HCT116 (cell line): ENCODE data around the gene MLC1. TPM values are rescaled to one million over a fixed set of nuclear protein-coding genes. Genes with fewer than 3 reads are reported as not detected.

ENCODE experiments used
- ATAC-seq: fragments of 200-7000 bp; cut with Tn5 transposase; 2 replicates; pipeline ENCODE4 v1.9.1; 2020; ENCODE audit warnings: mild to moderate bottlenecking, moderate library complexity
- BruUV-seq: library from RNA; stranded (reverse); fragments of 400-500 nt; replicated peaks from 2 replicates; lab custom pipeline; 2021; lab: Mats Ljungman, UMichigan
- CTCF ChIA-PET: fragments of 300-600 bp; sonication (Branson Sonifier 250); formaldehyde crosslinking; loops from one replicate; lab custom pipeline; 2021; ENCODE audit warnings: antibody characterized with exemption; lab: Charles Lee
- POLR2A ChIA-PET: fragments of 300-600, 350-600 bp; sonication (Branson Sonifier 250); formaldehyde crosslinking; loops from one replicate; lab custom pipeline; 2021; ENCODE audit warnings: antibody characterized with exemption; lab: Charles Lee
- RAD21 ChIA-PET, 2 experiments: fragments of 300-600 bp; sonication (Branson Sonifier 250); formaldehyde crosslinking; loops; one replicate each; lab custom pipeline; 2023; ENCODE audit warnings: low total read pairs in 2 of 2; ENCODE audit not compliant: uncharacterized antibody in 2 of 2, unreplicated experiment in 2 of 2, low non-redundant PET in 1 of 2; lab: Charles Lee
- DNase-seq: peaks from one replicate; pipeline ENCODE4 v3.0.0-alpha.2; 2010; ENCODE audit warnings: low read depth, low spot score
- H2AFZ ChIP-seq: fragments of 200-600 bp; shearing (Covaris generic), sonication (generic); 2 replicates; pipeline ENCODE4 v1.6.1; 2017; ENCODE audit warnings: low read depth, mixed run types, mixed read lengths, antibody characterized with exemption, low read length; ENCODE audit not compliant: poor library complexity, severe bottlenecking
- H3K27ac ChIP-seq: 2 replicates; pipeline ENCODE4 v1.5.1; 2012; ENCODE audit warnings: low read depth, low read length
- H3K27me3 ChIP-seq: fragments of 200-600 bp; sonication (generic); 2 replicates; pipeline ENCODE4 v1.6.1; 2016; ENCODE audit warnings: mixed run types, low read length, mixed read lengths; ENCODE audit not compliant: insufficient read depth
- H3K36me3 ChIP-seq, 2 experiments: fragments of 200-500 bp in 1 of 2; fragments of 200-600 bp in 1 of 2; sonication (Bioruptor generic) in 1 of 2; sonication (generic) in 1 of 2; 2 replicates each; pipeline versions ENCODE4 v1.5.1 to v1.6.1; 2014 to 2016; ENCODE audit warnings: low read length in 2 of 2, inconsistent platforms in 1 of 2, mixed read lengths in 1 of 2, mixed run types in 1 of 2; ENCODE audit not compliant: insufficient read depth in 2 of 2, control insufficient read depth in 1 of 2
- H3K4me1 ChIP-seq, 2 experiments: fragments of 200-600 bp in 1 of 2; sonication (generic) in 1 of 2; 2 replicates each; pipeline versions ENCODE4 v1.5.1 to v1.6.1; 2012 to 2017; ENCODE audit warnings: low read length in 2 of 2, inconsistent platforms in 1 of 2, mild to moderate bottlenecking in 1 of 2, mixed read lengths in 1 of 2, mixed run types in 1 of 2, moderate library complexity in 1 of 2; ENCODE audit not compliant: insufficient read depth in 2 of 2, control insufficient read depth in 1 of 2
- H3K4me2 ChIP-seq: fragments of 200-600 bp; sonication (generic); 2 replicates; pipeline ENCODE4 v1.6.1; 2017; ENCODE audit warnings: mixed run types, low read length, mixed read lengths
- H3K4me3 ChIP-seq, 2 experiments: fragments of 200-600 bp in 1 of 2; sonication (generic) in 1 of 2; replicated peaks in 1 of 2; 2 replicates each; pipeline ENCODE4 v1.5.1; 2011 to 2016; ENCODE audit warnings: low read length in 2 of 2, control low read depth in 1 of 2, low read depth in 1 of 2, mild to moderate bottlenecking in 1 of 2, mixed read lengths in 1 of 2, mixed run types in 1 of 2
- H3K79me2 ChIP-seq: fragments of 200-600 bp; sonication (generic); 2 replicates; pipeline ENCODE4 v1.6.1; 2017; ENCODE audit warnings: mild to moderate bottlenecking, mixed run types, low read length, moderate library complexity, mixed read lengths; ENCODE audit not compliant: insufficient read depth
- H3K9ac ChIP-seq: fragments of 200-600 bp; sonication (generic); 2 replicates; pipeline ENCODE4 v1.6.1; 2016; ENCODE audit warnings: low read length, mixed read lengths
- H3K9me2 ChIP-seq: fragments of 200-600 bp; sonication (generic), shearing (Covaris generic); 2 replicates; pipeline ENCODE4 v1.6.1; 2017; ENCODE audit warnings: mixed run types, mild to moderate bottlenecking, moderate library complexity; ENCODE audit not compliant: insufficient read depth
- H3K9me3 ChIP-seq, 2 experiments: fragments of 200-500 bp in 1 of 2; fragments of 200-600 bp in 1 of 2; sonication (Bioruptor generic) in 1 of 2; sonication (generic) in 1 of 2; 2 replicates each; pipeline ENCODE4 v1.6.1; 2014 to 2017; ENCODE audit warnings: low read length in 2 of 2, mixed read lengths in 2 of 2, inconsistent platforms in 1 of 2, low read depth in 1 of 2, mild to moderate bottlenecking in 1 of 2, mixed run types in 1 of 2, moderate library complexity in 1 of 2; ENCODE audit not compliant: control insufficient read depth in 1 of 2, insufficient read depth in 1 of 2
- H4K20me1 ChIP-seq: fragments of 200-600 bp; sonication (generic), shearing (Covaris generic); 2 replicates; pipeline ENCODE4 v1.6.1; 2017; ENCODE audit warnings: mixed run types, mild to moderate bottlenecking, moderate library complexity; ENCODE audit not compliant: insufficient read depth
- CTCF ChIP-seq, 3 experiments: fragments of 200-600 bp in 1 of 3; sonication (generic) in 1 of 3; IDR thresholded peaks in 2 of 3; conservative IDR thresholded peaks in 1 of 3; 2 replicates each; pipeline ENCODE4 v1.5.1; 2012 to 2017; ENCODE audit warnings: low read depth in 2 of 3, low read length in 2 of 3, antibody characterized with exemption in 1 of 3, borderline replicate concordance in 1 of 3, control low read depth in 1 of 3, mild to moderate bottlenecking in 1 of 3, mixed read lengths in 1 of 3, mixed run types in 1 of 3, moderate library complexity in 1 of 3; ENCODE audit not compliant: insufficient read depth in 1 of 3
- ELF1 ChIP-seq: IDR thresholded peaks from 2 replicates; pipeline ENCODE4 v1.6.1; 2012; ENCODE audit warnings: low read depth, borderline replicate concordance
- EZH2 ChIP-seq: fragments of 200-600 bp; sonication (generic); IDR thresholded peaks from 2 replicates; pipeline ENCODE4 v1.6.1; 2017; ENCODE audit warnings: antibody characterized with exemption, mixed run types
- EZH2phosphoT487 ChIP-seq: fragments of 200-600 bp; IDR thresholded peaks from 2 replicates; pipeline ENCODE4 v1.6.1; 2018; ENCODE audit warnings: antibody characterized with exemption, borderline replicate concordance
- POLR2A ChIP-seq: IDR thresholded peaks from 2 replicates; pipeline ENCODE4 v1.7.0; 2011; ENCODE audit warnings: borderline replicate concordance; ENCODE audit not compliant: insufficient read depth, insufficient read length; ENCODE audit errors: extremely low read depth
- REST ChIP-seq: IDR thresholded peaks from 2 replicates; pipeline ENCODE4 v1.6.1; 2012; ENCODE audit warnings: low read depth
- SP1 ChIP-seq: IDR thresholded peaks from 2 replicates; pipeline ENCODE4 v1.6.1; 2012; ENCODE audit warnings: low read depth
- SRF ChIP-seq: IDR thresholded peaks from 2 replicates; pipeline ENCODE4 v1.6.1; 2012; ENCODE audit warnings: low read depth
- TCF7L2 ChIP-seq: IDR thresholded peaks from 2 replicates; pipeline ENCODE4 v1.7.0; 2011; ENCODE audit warnings: borderline replicate concordance, inconsistent platforms; ENCODE audit not compliant: insufficient read depth, insufficient read length; ENCODE audit errors: extremely low read depth
- YY1 ChIP-seq: IDR thresholded peaks from 2 replicates; pipeline ENCODE4 v1.6.1; 2011; ENCODE audit warnings: low read length, low read depth, moderate library complexity, mild to moderate bottlenecking; ENCODE audit not compliant: insufficient replicate concordance; ENCODE audit errors: extremely low read depth
- ZFX ChIP-seq: fragments of 450-650 bp; IDR thresholded peaks from 2 replicates; pipeline ENCODE4 v1.6.1; 2017
- ZNF274 ChIP-seq: fragments of 200-500 bp; sonication (Bioruptor generic); IDR thresholded peaks from 2 replicates; pipeline ENCODE4 v1.6.1; 2014; ENCODE audit warnings: mild to moderate bottlenecking, low read depth, low read length, inconsistent platforms
- intact Hi-C: fragments of 100-400 bp; cut with micrococcal nuclease; formaldehyde crosslinking; loops from 2 replicates; pipeline ENCODE4 v1.10.0; 2022
- total RNA-seq: library from RNA; stranded (reverse); gene quantifications from one replicate; pipeline ENCODE4 v1.2.1, GENCODE V29; 2021; ENCODE audit not compliant: unreplicated experiment

MLC1 gene
- total RNA-seq, 1 experiment from 2014 or later: not detected

- ChIA-PET CTCF (no interaction called here), RAD21 (no interaction called here), POLR2A (no interaction called here)
- Histone ChIP-seq H3K4me2 (no peak overlapping the region), H3K27me3 (no peaks in the 10 kb centered on the region), H3K9me2 (no peaks in the 10 kb centered on the region), H4K20me1 (no peaks in the 10 kb centered on the region), H2AFZ (no peak overlapping the region), H3K27ac (no peak overlapping the region), H3K79me2 (no peaks in the 10 kb centered on the region), H3K36me3 (no peaks in the 10 kb centered on the region), H3K9me3 (no peaks in the 10 kb centered on the region), H3K9ac (no peak overlapping the region), H3K4me1 (peaks cover 0 to 9% of the 10 kb centered on the region in 2 experiments; a peak in 1 of 4 replicates), H3K4me3 (no peak overlapping the region)
- BruUV-seq: no TSS peak
- no peak for ATAC-seq
- no peak for DNase-seq
- intact Hi-C loops: no loop called here
- TF ChIP-seq TCF7L2 (no peak), CTCF (IDR thresholded peaks at IDR 0.05 in 2 of 3, conservative IDR thresholded peaks at IDR 0.05 in 1 of 3; ENCODE audit: borderline replicate concordance in 1 of 3, insufficient read depth in 1 of 3, low read depth in 2 of 3, low read length in 2 of 3) (no peak), EZH2phosphoT487 (no peak), ZNF274 (no peak), REST (no peak), POLR2A (no peak), YY1 (no peak), SRF (no peak), ZFX (no peak), SP1 (no peak), EZH2 (no peak), ELF1 (no peak)
These were observed 22.3 kb upstream of the MLC1 start for GRCh38 chr22:50107529-50107928.
